ENCODE data around the gene ABHD16B.

ABHD16B gene

DNA sequence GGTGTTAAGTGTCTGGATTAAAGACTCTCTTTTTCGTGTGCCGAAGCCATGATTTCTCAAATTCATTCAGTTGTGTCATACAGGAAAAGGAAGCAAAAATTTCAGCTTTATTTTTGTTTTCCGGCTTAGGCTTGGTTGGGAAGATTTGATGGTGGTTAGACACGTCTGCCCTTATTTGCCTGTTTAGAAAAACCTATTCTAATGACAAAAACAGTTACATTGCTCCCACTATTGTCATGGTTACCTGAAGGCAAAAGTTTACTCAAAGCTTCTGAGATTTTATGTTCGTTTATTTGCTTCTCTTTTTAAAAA is 34.6 kb downstream of the ABHD16B start:
- DNase-seq (ENCODE audit: low read depth) = no peak

GRCh38 chr20:63896264-63897105 is 35.2 kb downstream of the ABHD16B start:
- DNase-seq (ENCODE audit: low read depth) = no peak

GRCh38 chr20:63897978-63898561 is 36.8 kb downstream of the ABHD16B start:
- no peak for DNase-seq (ENCODE audit: low read depth)

GRCh38 chr20:63898882-63899558 is 37.7 kb downstream of the ABHD16B start:
- DNase-seq (ENCODE audit: low read depth) = no peak

DNA sequence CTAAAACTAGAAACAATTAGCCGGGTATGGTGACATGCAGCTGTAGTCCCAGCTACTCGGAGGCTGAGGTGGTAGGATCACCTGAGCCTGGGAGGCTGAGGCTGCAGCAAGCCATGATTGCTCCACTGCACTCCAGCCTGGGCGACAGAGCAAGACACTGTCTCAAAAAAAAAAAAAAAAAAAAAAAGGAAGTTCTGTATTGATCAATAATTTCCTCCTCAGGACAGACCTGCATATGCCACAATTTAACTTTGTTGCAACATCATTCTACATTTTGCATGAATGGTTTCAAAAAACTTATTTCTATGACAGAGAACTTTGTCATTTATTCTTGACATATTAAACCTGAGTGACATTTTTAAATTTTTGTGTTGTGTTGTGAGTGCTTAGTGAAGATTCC is 39.1 kb downstream of the ABHD16B start:
- DNase-seq (ENCODE audit: low read depth) = no peak

DNA sequence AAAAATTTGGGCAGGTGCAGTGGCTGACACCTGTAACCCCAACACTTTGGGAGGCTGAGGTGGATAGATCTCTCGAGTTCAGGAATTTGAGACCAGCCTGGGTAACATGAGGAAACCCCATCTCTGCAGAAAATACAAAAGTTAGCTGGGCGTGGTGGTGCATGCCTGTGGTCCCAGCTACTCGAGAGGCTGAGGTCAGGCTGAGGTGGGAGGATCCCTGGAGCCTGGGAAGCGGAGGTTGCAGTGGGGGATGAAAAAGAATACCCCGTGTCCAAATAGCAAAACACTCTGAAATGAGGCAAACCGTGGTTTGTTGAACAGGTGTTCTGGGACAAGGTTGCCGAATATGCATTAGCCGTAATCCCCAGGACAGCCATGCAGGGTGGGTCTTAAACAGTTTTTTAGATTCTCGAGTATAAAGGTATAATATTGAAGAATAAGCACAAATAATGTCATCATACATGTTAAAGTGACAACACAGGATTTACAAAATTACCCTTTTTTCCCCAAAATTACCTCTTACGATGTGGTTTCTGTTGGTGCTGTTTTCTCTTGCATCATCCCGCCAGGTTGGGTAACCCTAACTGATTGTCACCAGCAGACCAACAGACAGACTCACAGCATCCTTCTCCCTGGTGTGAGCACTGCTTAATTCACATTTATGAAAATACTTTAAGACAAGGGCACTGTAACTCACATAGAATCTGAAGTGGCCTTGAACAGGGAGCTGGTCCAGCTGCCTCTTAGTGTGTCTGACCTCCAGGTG is 42.7 kb downstream of the ABHD16B start:
- DNase-seq (ENCODE audit: low read depth) = no peak

DNA sequence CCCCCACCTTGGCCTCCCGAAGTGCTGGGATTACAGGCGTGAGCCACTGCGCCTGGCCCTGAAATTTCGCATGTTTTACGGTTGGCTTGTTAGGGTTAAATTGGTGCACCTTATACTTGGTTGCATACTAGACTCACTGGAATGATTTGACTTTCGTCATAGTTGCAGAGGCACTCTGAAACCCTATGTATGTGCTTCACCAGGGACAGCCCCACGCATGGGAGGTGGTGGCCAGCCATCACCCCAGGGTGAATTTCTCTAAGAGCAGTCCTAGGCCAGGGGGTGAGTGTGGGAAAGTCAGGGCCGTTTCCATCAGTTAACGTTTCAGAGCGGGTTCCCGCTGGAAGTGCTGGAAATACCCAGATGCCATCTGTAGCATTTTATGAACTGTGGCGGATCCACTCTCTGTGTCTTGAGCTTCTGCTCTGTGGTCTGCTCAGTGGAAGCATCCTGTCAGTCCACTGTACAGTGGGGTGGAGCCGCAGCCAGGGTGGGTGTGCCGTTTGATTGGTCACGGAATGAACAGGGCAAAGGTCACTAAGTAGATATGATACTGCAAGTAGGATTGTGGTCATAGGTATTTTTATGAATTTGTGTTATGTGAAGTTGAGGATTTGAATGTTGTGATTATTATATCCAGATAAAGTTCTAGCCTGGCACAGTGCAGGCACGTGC is 46.8 kb downstream of the ABHD16B start:
- DNase-seq (ENCODE audit: low read depth) = no peak

DNA sequence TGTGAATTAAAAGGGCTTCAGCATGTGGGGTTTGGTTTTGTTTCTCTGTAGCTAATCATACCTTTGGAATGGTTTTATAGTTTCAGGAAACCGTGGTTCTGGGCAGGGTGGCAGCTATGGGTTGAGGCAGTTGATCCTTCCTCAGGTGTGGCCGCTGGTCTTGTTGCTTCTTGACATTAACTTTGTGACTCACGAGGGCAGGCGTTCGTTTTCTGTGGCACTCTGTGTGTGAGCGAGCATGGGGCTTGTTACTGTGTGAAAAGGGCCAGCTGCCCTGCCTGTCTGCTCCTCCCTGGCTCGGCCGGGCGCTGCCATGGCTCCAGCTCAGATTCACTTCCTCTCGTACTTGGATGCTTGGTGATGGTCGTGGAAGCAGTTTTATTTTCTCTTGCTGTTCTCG is 49.9 kb downstream of the ABHD16B start:
- DNase-seq (ENCODE audit: low read depth) = no peak
